K562 (cell line): ENCODE data around the gene PYGB. TPM values are rescaled to one million over a fixed set of nuclear protein-coding genes. Genes with fewer than 3 reads are reported as not detected.

Experiments
- AFF1 ChIP-seq, 2 experiments: fragments of 450-650 bp; IDR thresholded peaks; 2 replicates each; pipeline ENCODE4 v1.6.1; 2018; ENCODE audit warnings: mild to moderate bottlenecking in 2 of 2, low read depth in 1 of 2; ENCODE audit not compliant: partially characterized antibody in 2 of 2
- CSDE1 ChIP-seq, 2 experiments: fragments of 450-650 bp; IDR thresholded peaks; 2 replicates each; pipeline ENCODE4 v1.6.1; 2016; ENCODE audit warnings: mild to moderate bottlenecking in 1 of 2
- FOXA3 ChIP-seq, 2 experiments: fragments of 450-650 bp in 1 of 2; sonication (generic) in 1 of 2; formaldehyde crosslinking; IDR thresholded peaks in 1 of 2; conservative IDR thresholded peaks in 1 of 2; 2 replicates each; pipeline versions ENCODE4 v1.4.0 to v1.8.0; 2020 to 2022; ENCODE audit warnings: mild to moderate bottlenecking in 2 of 2, missing genetic modification reagents in 1 of 2
- LARP7 ChIP-seq: fragments of 450-650 bp; IDR thresholded peaks from 2 replicates; pipeline ENCODE4 v1.6.1; 2016
- MAZ ChIP-seq, 2 experiments: fragments of 450-650 bp in 1 of 2; sonication (generic) in 1 of 2; formaldehyde crosslinking; IDR thresholded peaks in 1 of 2; conservative IDR thresholded peaks in 1 of 2; 2 replicates each; pipeline versions ENCODE4 v1.4.0 to v1.5.0; 2020; ENCODE audit warnings: mild to moderate bottlenecking in 1 of 2, missing genetic modification reagents in 1 of 2
- MED1 ChIP-seq: sonication (generic); formaldehyde crosslinking; IDR thresholded peaks from 2 replicates; pipeline ENCODE4 v1.8.1; 2023; ENCODE audit warnings: missing genetic modification reagents, borderline replicate concordance
- NRF1 ChIP-seq, 2 experiments: fragments of 450-650 bp; IDR thresholded peaks in 1 of 2; conservative IDR thresholded peaks in 1 of 2; 2 replicates each; pipeline ENCODE4 v1.6.1; 2014; ENCODE audit warnings: mild to moderate bottlenecking in 2 of 2
- PKNOX1 ChIP-seq: fragments of 450-650 bp; IDR thresholded peaks from 2 replicates; pipeline ENCODE4 v1.6.1; 2016
- POLR2G ChIP-seq: fragments of 200-400 bp; formaldehyde crosslinking; IDR thresholded peaks from 2 replicates; pipeline ENCODE4 v1.6.1; 2017; ENCODE audit warnings: low read depth, mild to moderate bottlenecking, antibody characterized with exemption, low read length, moderate library complexity
- SNAPC5 ChIP-seq: fragments of 250-450 bp; sonication (Bioruptor Pico); IDR thresholded peaks from 2 replicates; pipeline ENCODE4 v1.8.0; 2021; ENCODE audit warnings: moderate library complexity, mild to moderate bottlenecking, inconsistent platforms
- SRSF9 ChIP-seq: fragments of 200-400 bp; formaldehyde crosslinking; IDR thresholded peaks from 2 replicates; pipeline ENCODE4 v1.6.1; 2017; ENCODE audit warnings: low read depth, low read length, borderline replicate concordance
- ZBTB34 ChIP-seq: fragments of 250-450 bp; sonication (Bioruptor Pico); IDR thresholded peaks from 2 replicates; pipeline ENCODE4 v1.8.0; 2021; ENCODE audit warnings: mild to moderate bottlenecking, moderate library complexity
- ZBTB7A ChIP-seq: IDR thresholded peaks from 2 replicates; pipeline ENCODE4 v1.6.1; 2011; ENCODE audit warnings: low read depth, mild to moderate bottlenecking, low read length, moderate library complexity, borderline replicate concordance; ENCODE audit not compliant: control insufficient read depth
- ZNF143 ChIP-seq: sonication (generic); formaldehyde crosslinking; IDR thresholded peaks from 2 replicates; pipeline ENCODE4 v1.9.0; 2022; ENCODE audit warnings: mild to moderate bottlenecking, missing genetic modification reagents
- ZNF766 ChIP-seq: fragments of 200-800 bp; sonication (Bioruptor generic); conservative IDR thresholded peaks from 2 replicates; pipeline ENCODE4 v1.6.1; 2016; ENCODE audit warnings: missing genetic modification characterization, missing compliant biosample characterization
- polyA plus RNA-seq, 8 experiments: library from polyadenylated mRNA; depleted of rRNA in 4 of 8; stranded (reverse) in 5 of 8; unstranded in 3 of 8; fragments of >200 nt; fragmentation: Nextera tagmentation in 2 of 8; fragmentation: Illumina TruSeq in 1 of 8; extraction: Ambion mirVana in 2 of 8; extraction: Trizol in 1 of 8; gene quantifications; 2 replicates each; pipeline versions ENCODE4 v1.2.1 to v1.2.3, GENCODE V29; 2011 to 2014; ENCODE audit warnings: inconsistent platforms in 1 of 8, missing spikeins in 1 of 8
- total RNA-seq, 7 experiments: library from RNA; depleted of rRNA in 6 of 7; stranded (reverse); fragments of >200 nt in 6 of 7; fragmentation: Illumina TruSeq in 2 of 7; extraction: Trizol in 2 of 7; gene quantifications; 2 replicates each; pipeline versions ENCODE4 v1.2.1 to v1.2.3, GENCODE V29; 2011 to 2021; ENCODE audit warnings: low replicate concordance in 1 of 7
- TF ChIP-seq, protein P1 (sequence below): fragments of 200-800 bp; sonication (Bioruptor generic); IDR thresholded peaks from 2 replicates; pipeline ENCODE4 v1.6.1; 2017; ENCODE audit warnings: missing genetic modification characterization, missing compliant biosample characterization

Gene PYGB
- total and polyA plus RNA-seq, 9 of the 15 experiments (the other 6 are each of a cell fraction or from before 2014, with no cell fraction given) = 0.34 to 18.0 (median 9.8) TPM

GRCh38 chr20:25309395-25310267 lies 61.7 kb downstream of the PYGB start (continued):
- no peak for TF ChIP-seq SRSF9
- peak; percentile 48; the same call in 1 of the 2 replicates for TF ChIP-seq POLR2G
- TF ChIP-seq LARP7 = no peak
- TF ChIP-seq ZBTB34 (CRISPR knock-in tag) = no peak
- TF ChIP-seq, protein P1, sequence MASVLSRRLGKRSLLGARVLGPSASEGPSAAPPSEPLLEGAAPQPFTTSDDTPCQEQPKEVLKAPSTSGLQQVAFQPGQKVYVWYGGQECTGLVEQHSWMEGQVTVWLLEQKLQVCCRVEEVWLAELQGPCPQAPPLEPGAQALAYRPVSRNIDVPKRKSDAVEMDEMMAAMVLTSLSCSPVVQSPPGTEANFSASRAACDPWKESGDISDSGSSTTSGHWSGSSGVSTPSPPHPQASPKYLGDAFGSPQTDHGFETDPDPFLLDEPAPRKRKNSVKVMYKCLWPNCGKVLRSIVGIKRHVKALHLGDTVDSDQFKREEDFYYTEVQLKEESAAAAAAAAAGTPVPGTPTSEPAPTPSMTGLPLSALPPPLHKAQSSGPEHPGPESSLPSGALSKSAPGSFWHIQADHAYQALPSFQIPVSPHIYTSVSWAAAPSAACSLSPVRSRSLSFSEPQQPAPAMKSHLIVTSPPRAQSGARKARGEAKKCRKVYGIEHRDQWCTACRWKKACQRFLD (CRISPR knock-in tag) = peak; percentile 31; the same call in 1 of the 2 replicates
- TF ChIP-seq NRF1 (conservative IDR thresholded peaks at IDR 0.05 in 1 of 2, IDR thresholded peaks at IDR 0.05 in 1 of 2) = peak in 1 of 2 experiments; percentile 18; a peak in 1 of 4 replicates
- TF ChIP-seq SNAPC5 (CRISPR knock-in tag) = no peak
- no peak for TF ChIP-seq ZNF143
- no peak for TF ChIP-seq ZNF766 (CRISPR knock-in tag)
- no peak for TF ChIP-seq MAZ (CRISPR knock-in tag; conservative IDR thresholded peaks at IDR 0.05 in 1 of 2, IDR thresholded peaks at IDR 0.05 in 1 of 2)
- TF ChIP-seq CSDE1 (IDR thresholded peaks at IDR 0.05) = no peak
- TF ChIP-seq AFF1 (IDR thresholded peaks at IDR 0.05; ENCODE audit: low read depth in 1 of 2, partially characterized antibody in 2 of 2) = no peak
- TF ChIP-seq PKNOX1 = no peak
- TF ChIP-seq FOXA3 (CRISPR knock-in tag; conservative IDR thresholded peaks at IDR 0.05 in 1 of 2, IDR thresholded peaks at IDR 0.05 in 1 of 2) = no peak
- no peak for TF ChIP-seq ZBTB7A
- TF ChIP-seq MED1 = no peak
